Measurements from ENCODE around the gene ZBTB37.

Gene ZBTB37

GRCh38 chr1:173865468-173866164 is 2.6 kb upstream of the ZBTB37 start:
- ATAC-seq: no peak
- no peak for TF ChIP-seq ARNTL (CRISPR knock-in tag; IDR thresholded peaks at IDR 0.05; ENCODE audit: borderline replicate concordance, low read depth)
- TF ChIP-seq ZNF8 (CRISPR knock-in tag; IDR thresholded peaks at IDR 0.05): no peak
- no peak for TF ChIP-seq BACH2 (CRISPR knock-in tag; IDR thresholded peaks at IDR 0.05; ENCODE audit: borderline replicate concordance)
- TF ChIP-seq GLIS3 (CRISPR knock-in tag; IDR thresholded peaks at IDR 0.05): no peak
- TF ChIP-seq, protein P1, sequence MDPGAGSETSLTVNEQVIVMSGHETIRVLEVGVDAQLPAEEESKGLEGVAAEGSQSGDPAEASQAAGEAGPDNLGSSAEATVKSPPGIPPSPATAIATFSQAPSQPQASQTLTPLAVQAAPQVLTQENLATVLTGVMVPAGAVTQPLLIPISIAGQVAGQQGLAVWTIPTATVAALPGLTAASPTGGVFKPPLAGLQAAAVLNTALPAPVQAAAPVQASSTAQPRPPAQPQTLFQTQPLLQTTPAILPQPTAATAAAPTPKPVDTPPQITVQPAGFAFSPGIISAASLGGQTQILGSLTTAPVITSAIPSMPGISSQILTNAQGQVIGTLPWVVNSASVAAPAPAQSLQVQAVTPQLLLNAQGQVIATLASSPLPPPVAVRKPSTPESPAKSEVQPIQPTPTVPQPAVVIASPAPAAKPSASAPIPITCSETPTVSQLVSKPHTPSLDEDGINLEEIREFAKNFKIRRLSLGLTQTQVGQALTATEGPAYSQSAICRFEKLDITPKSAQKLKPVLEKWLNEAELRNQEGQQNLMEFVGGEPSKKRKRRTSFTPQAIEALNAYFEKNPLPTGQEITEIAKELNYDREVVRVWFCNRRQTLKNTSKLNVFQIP (CRISPR knock-in tag; IDR thresholded peaks at IDR 0.05; ENCODE audit: borderline replicate concordance, low read depth): no peak
- no peak for TF ChIP-seq TOX (CRISPR knock-in tag; IDR thresholded peaks at IDR 0.05; ENCODE audit: borderline replicate concordance)
- no peak for TF ChIP-seq PPARA (CRISPR knock-in tag; IDR thresholded peaks at IDR 0.05; ENCODE audit: borderline replicate concordance)
- TF ChIP-seq, protein P2, sequence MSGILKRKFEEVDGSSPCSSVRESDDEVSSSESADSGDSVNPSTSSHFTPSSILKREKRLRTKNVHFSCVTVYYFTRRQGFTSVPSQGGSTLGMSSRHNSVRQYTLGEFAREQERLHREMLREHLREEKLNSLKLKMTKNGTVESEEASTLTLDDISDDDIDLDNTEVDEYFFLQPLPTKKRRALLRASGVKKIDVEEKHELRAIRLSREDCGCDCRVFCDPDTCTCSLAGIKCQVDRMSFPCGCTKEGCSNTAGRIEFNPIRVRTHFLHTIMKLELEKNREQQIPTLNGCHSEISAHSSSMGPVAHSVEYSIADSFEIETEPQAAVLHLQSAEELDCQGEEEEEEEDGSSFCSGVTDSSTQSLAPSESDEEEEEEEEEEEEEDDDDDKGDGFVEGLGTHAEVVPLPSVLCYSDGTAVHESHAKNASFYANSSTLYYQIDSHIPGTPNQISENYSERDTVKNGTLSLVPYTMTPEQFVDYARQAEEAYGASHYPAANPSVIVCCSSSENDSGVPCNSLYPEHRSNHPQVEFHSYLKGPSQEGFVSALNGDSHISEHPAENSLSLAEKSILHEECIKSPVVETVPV (CRISPR knock-in tag; IDR thresholded peaks at IDR 0.05): no peak
- no peak for TF ChIP-seq TCF4 (CRISPR knock-in tag; IDR thresholded peaks at IDR 0.05; ENCODE audit: borderline replicate concordance)
- TF ChIP-seq, protein P3, sequence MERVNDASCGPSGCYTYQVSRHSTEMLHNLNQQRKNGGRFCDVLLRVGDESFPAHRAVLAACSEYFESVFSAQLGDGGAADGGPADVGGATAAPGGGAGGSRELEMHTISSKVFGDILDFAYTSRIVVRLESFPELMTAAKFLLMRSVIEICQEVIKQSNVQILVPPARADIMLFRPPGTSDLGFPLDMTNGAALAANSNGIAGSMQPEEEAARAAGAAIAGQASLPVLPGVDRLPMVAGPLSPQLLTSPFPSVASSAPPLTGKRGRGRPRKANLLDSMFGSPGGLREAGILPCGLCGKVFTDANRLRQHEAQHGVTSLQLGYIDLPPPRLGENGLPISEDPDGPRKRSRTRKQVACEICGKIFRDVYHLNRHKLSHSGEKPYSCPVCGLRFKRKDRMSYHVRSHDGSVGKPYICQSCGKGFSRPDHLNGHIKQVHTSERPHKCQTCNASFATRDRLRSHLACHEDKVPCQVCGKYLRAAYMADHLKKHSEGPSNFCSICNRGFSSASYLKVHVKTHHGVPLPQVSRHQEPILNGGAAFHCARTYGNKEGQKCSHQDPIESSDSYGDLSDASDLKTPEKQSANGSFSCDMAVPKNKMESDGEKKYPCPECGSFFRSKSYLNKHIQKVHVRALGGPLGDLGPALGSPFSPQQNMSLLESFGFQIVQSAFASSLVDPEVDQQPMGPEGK (CRISPR knock-in tag; IDR thresholded peaks at IDR 0.05; ENCODE audit: borderline replicate concordance): no peak
- TF ChIP-seq TSHZ2 (CRISPR knock-in tag; IDR thresholded peaks at IDR 0.05): no peak
- TF ChIP-seq OSR1 (CRISPR knock-in tag; IDR thresholded peaks at IDR 0.05): no peak
- TF ChIP-seq ISL1 (CRISPR knock-in tag; IDR thresholded peaks at IDR 0.05): no peak

DNA sequence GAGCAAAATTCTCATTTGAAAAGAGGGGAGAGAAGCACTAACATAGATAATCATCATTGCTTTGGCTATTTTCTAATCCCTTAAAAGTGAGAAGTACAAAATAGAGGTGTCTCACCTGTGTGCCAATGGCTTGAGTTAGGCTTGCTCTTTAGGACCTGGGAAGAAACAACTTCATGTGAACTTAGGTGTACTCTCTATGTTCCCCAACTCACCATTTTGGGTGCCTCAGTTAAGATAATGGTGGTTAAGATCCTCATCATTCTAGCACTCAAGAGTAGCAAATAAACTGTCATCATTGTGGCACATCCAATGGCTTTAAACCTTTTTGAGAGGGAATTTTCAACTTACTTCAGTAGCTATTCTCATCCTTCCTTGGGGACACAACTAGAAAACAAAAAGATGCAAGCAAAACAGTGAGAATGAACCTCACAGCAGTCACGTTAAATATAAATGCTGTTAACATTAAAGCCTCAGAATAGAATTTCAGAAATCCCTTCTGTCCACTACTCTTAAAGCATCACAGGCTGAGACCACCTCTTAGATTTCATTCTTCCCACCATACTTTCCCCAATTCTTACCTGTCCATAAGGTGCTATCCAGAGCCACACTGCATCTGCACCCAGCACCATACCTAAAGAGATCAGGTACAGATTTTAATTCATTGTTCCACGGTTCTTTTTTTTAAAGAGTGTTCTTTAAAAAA is 1.6 kb upstream of the ZBTB37 start:
- TF ChIP-seq TCF4 (CRISPR knock-in tag; IDR thresholded peaks at IDR 0.05; ENCODE audit: borderline replicate concordance) (no peak), TSHZ2 (CRISPR knock-in tag; IDR thresholded peaks at IDR 0.05) (no peak), ZNF8 (CRISPR knock-in tag; IDR thresholded peaks at IDR 0.05) (no peak), ESRRG (CRISPR knock-in tag; IDR thresholded peaks at IDR 0.05) (no peak), ZNF565 (CRISPR knock-in tag; conservative IDR thresholded peaks at IDR 0.05; ENCODE audit: low read depth) (no peak), ZFP30 (CRISPR knock-in tag; IDR thresholded peaks at IDR 0.05) (no peak), OSR1 (CRISPR knock-in tag; IDR thresholded peaks at IDR 0.05) (no peak), CREB5 (CRISPR knock-in tag; IDR thresholded peaks at IDR 0.05; ENCODE audit: low read depth) (no peak), CSDC2 (CRISPR knock-in tag; IDR thresholded peaks at IDR 0.05) (no peak), TOX (CRISPR knock-in tag; IDR thresholded peaks at IDR 0.05; ENCODE audit: borderline replicate concordance) (no peak; the same call in 1 of the 2 replicates)
- TF ChIP-seq, protein P1 (CRISPR knock-in tag; IDR thresholded peaks at IDR 0.05; ENCODE audit: borderline replicate concordance, low read depth): no peak
- TF ChIP-seq, protein P2 (CRISPR knock-in tag; IDR thresholded peaks at IDR 0.05): no peak
- ATAC-seq: no peak
